GM12891 (cell line): ENCODE measurements around the gene ALOXE3.
"Not testable (repeated sequence)": the region's sequence is repeated elsewhere in the genome, so short reads cannot be mapped to it uniquely, and the experiment has no call there.

Experiments
- DNase-seq: peaks from one replicate; pipeline ENCODE4 v3.0.0; 2011; ENCODE audit warnings: low spot score; ENCODE audit not compliant: insufficient read length
- FAIRE-seq: peaks from 2 replicates; lab custom pipeline; 2011; peaks lifted over from hg19 to GRCh38; lab: Jason Lieb, UNC
- PAX5 ChIP-seq: IDR thresholded peaks from 2 replicates; pipeline ENCODE4 v1.6.1; 2011; ENCODE audit warnings: low read length, moderate library complexity, mild to moderate bottlenecking; ENCODE audit not compliant: insufficient read depth, severe bottlenecking
- POLR2A ChIP-seq: IDR thresholded peaks from 2 replicates; pipeline ENCODE4 v1.6.1; 2011; ENCODE audit warnings: low read depth, low read length, control low read depth
- POLR2AphosphoS5 ChIP-seq: IDR thresholded peaks from 2 replicates; pipeline ENCODE4 v1.6.1; 2011; ENCODE audit warnings: low read depth, low read length, control low read depth
- POU2F2 ChIP-seq: IDR thresholded peaks from 2 replicates; pipeline ENCODE4 v1.6.1; 2011; ENCODE audit warnings: low read depth, mild to moderate bottlenecking, control low read depth, low read length, moderate library complexity
- SPI1 ChIP-seq: IDR thresholded peaks from 2 replicates; pipeline ENCODE4 v1.6.1; 2011; ENCODE audit warnings: low read depth, low read length, control low read depth
- TAF1 ChIP-seq: IDR thresholded peaks from 2 replicates; pipeline ENCODE4 v1.6.1; 2011; ENCODE audit warnings: low read depth, low read length, control low read depth

The ALOXE3 gene

GRCh38 chr17:8064561-8065019 is 53.7 kb downstream of the ALOXE3 start:
- FAIRE-seq = no peak
- TF ChIP-seq POLR2A (no peak), POLR2AphosphoS5 (no peak), POU2F2 (no peak), TAF1 (no peak), PAX5 (no peak), SPI1 (no peak)
- DNase-seq = no peak

GRCh38 chr17:8063761-8064534 is 54.4 kb downstream of the ALOXE3 start:
- no peak for TF ChIP-seq POLR2A
- TF ChIP-seq POLR2AphosphoS5 = no peak
- no peak for TF ChIP-seq SPI1
- TF ChIP-seq PAX5 = no peak
- TF ChIP-seq POU2F2 = no peak
- no peak for TF ChIP-seq TAF1

GRCh38 chr17:8062807-8063483 is 55.4 kb downstream of the ALOXE3 start:
- no peak for DNase-seq
- no peak for FAIRE-seq
- TF ChIP-seq SPI1 (no peak), POU2F2 (no peak), TAF1 (no peak), POLR2A (no peak), PAX5 (no peak), POLR2AphosphoS5 (no peak)

More at GRCh38 chr17:8063761-8064534, 54.4 kb downstream of the ALOXE3 start:
- FAIRE-seq = no peak
- no peak for DNase-seq

DNA sequence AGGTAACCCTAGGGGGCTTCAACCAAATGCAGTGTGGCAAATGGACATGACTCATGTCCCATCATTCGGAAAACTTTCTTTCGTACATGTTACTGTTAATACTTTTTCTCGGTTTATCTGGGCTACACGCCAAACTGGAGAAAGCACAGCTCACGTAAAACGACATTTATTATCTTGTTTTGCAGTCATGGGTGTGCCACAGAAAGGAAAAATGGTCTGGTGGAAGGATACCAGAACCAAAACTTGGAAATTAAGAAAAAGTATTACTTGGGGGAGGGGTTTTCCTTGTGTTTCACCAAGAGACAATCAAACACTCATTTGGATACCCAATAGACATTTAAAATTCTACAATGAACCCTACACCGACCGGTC is 55.9 kb downstream of the ALOXE3 start:
- TF ChIP-seq POLR2AphosphoS5 (no peak), PAX5 (no peak), POLR2A (no peak), SPI1 (no peak), TAF1 (no peak), POU2F2 (no peak)
- DNase-seq (no peak), FAIRE-seq (no peak)

GRCh38 chr17:8061851-8062250 is 56.5 kb downstream of the ALOXE3 start:
- not testable (repeated sequence) for FAIRE-seq, DNase-seq

DNA sequence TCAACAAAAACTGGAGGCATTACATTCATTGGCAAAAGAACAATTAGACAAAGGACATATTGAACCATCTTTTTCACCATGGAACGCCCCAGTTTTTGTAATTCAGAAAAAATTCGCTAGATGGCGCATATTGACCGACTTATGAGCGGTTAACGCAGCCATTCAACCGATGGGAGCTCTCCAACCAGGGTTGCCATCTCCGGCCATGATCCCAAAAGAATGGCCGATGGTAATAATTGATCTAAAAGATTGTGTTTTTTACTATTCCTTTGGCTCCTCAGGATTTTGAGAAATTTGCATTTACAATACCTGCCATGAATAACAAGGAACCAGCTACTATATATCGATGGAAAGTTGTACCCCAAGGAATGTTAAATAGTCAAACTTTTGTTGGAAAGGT is 58.0 kb downstream of the ALOXE3 start:
- no peak for TF ChIP-seq POU2F2
- no peak for TF ChIP-seq SPI1
- no peak for TF ChIP-seq PAX5
- TF ChIP-seq TAF1 = no peak
- no peak for TF ChIP-seq POLR2A
- TF ChIP-seq POLR2AphosphoS5 = no peak

GRCh38 chr17:8059131-8059530 is 59.2 kb downstream of the ALOXE3 start:
- DNase-seq = no peak
- no peak for FAIRE-seq
- TF ChIP-seq PAX5 = no peak
- TF ChIP-seq POU2F2 = no peak
- no peak for TF ChIP-seq POLR2A
- TF ChIP-seq POLR2AphosphoS5 = no peak
- no peak for TF ChIP-seq SPI1
- TF ChIP-seq TAF1 = no peak

More for the DNA sequence above, 58.0 kb downstream of the ALOXE3 start:
- FAIRE-seq = peak; percentile 84
- no peak for DNase-seq

GRCh38 chr17:8057691-8058114 is 60.6 kb downstream of the ALOXE3 start:
- TF ChIP-seq PAX5 = no peak
- TF ChIP-seq POLR2A = no peak
- TF ChIP-seq TAF1 = no peak
- TF ChIP-seq SPI1 = no peak
- TF ChIP-seq POU2F2 = no peak
- no peak for TF ChIP-seq POLR2AphosphoS5
- DNase-seq (no peak), FAIRE-seq (peak; percentile 97)

DNA sequence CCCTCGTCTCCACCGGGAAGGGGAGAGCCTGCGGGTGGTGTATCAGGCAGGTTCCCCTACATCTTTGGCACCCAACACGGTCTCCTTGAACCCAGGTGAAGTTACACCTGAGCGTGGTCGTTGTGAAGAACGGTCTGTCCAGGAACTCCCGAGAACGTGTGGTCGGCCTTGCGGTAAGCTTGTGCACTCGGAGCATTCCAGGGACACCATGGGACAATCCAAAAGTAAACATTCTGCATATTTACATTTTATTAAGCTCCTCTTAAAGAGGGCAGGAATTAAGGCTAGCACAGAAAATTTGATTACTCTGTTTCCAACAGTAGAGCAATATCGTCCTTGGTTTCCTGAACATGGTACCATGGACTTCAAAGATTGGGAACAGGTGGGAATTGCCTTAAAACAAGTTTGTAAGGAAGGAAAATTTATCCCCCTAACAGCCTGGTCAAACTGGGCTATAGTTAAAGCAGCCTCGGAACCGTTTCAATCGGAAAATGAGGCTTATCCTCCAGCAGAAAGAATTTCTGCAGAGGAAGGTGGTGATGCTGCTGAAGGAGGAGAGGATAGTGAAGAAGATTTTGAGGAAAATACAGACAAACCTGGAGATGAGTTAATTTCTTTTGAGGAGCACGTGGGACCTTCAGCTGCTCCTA is 61.2 kb downstream of the ALOXE3 start:
- FAIRE-seq (no peak), DNase-seq (no peak)
- no peak for TF ChIP-seq SPI1
- no peak for TF ChIP-seq POLR2AphosphoS5
- TF ChIP-seq POU2F2 = no peak
- TF ChIP-seq POLR2A = no peak
- TF ChIP-seq PAX5 = no peak
- TF ChIP-seq TAF1 = no peak
